B cell (primary cell): Measurements from ENCODE around the gene PLN. TPM values are rescaled to one million over a fixed set of nuclear protein-coding genes. Genes with fewer than 3 reads are reported as not detected.
A peak's percentile ranks its signal among the peaks of the same experiment; 100 is the strongest.

Experiments used
- ATAC-seq: fragments of 200-7000 bp; cut with Tn5 transposase; one replicate; pipeline ENCODE4 v1.10.0; 2021; ENCODE audit warnings: low read depth, mild to moderate bottlenecking, moderate number of reproducible peaks, moderate library complexity
- CTCF ChIA-PET: fragments of 350-600 bp; sonication (Branson Sonifier 250); formaldehyde crosslinking; loops from one replicate; lab custom pipeline; 2021; ENCODE audit warnings: antibody characterized with exemption, inconsistent platforms; lab: Charles Lee
- POLR2A ChIA-PET: fragments of 350-600 bp; sonication (Branson Sonifier 250); formaldehyde crosslinking; loops from one replicate; lab custom pipeline; 2021; ENCODE audit warnings: antibody characterized with exemption; lab: Charles Lee
- DNase-seq: peaks from one replicate; pipeline ENCODE4 v3.0.0; 2013
- H2AFZ ChIP-seq: 2 replicates; pipeline ENCODE4 v1.6.1; 2012; ENCODE audit warnings: mild to moderate bottlenecking, low read depth, low read length; ENCODE audit not compliant: insufficient read depth, poor library complexity, severe bottlenecking
- H3K27ac ChIP-seq, 2 donors: 1 replicate in 1 of 2; 2 replicates in 1 of 2; pipeline ENCODE4 v1.5.1; 2012 to 2013; ENCODE audit warnings: low read length in 2 of 2, mild to moderate bottlenecking in 2 of 2, moderate library complexity in 1 of 2
- H3K27me3 ChIP-seq, 4 experiments: fragments of 200-600 bp in 1 of 4; sonication (generic) in 1 of 4; replicated peaks in 1 of 4; 1 replicate in 2 of 4; 2 replicates in 2 of 4; pipeline versions ENCODE4 v1.6.1 to v1.7.0; 2013 to 2016; ENCODE audit warnings: low read length in 3 of 4, mild to moderate bottlenecking in 2 of 4, mixed read lengths in 1 of 4, moderate library complexity in 1 of 4; ENCODE audit not compliant: insufficient read depth in 4 of 4, control insufficient read depth in 3 of 4; ENCODE audit errors: control extremely low read depth in 1 of 4
- H3K36me3 ChIP-seq, 2 experiments: replicated peaks in 1 of 2; 1 replicate in 1 of 2; 2 replicates in 1 of 2; pipeline versions ENCODE4 v1.6.1 to v1.7.1; 2013; ENCODE audit warnings: low read length in 1 of 2; ENCODE audit not compliant: insufficient read depth in 2 of 2, control insufficient read depth in 1 of 2; ENCODE audit errors: control extremely low read depth in 1 of 2, extremely low read depth in 1 of 2
- H3K4me1 ChIP-seq, 2 donors: fragments of 200-600 bp in 1 of 2; sonication (generic) in 1 of 2; 1 replicate in 1 of 2; 2 replicates in 1 of 2; pipeline versions ENCODE4 v1.5.1 to v1.6.1; 2013 to 2017; ENCODE audit warnings: low read length in 2 of 2; ENCODE audit not compliant: control insufficient read depth in 2 of 2, insufficient read depth in 2 of 2
- H3K4me2 ChIP-seq: replicated peaks from 2 replicates; pipeline ENCODE3; 2012; ENCODE audit warnings: mild to moderate bottlenecking, low read depth, low read length; ENCODE audit not compliant: poor library complexity, severe bottlenecking
- H3K4me3 ChIP-seq, 5 experiments: fragments of 200-600 bp in 1 of 5; sonication (generic) in 1 of 5; 1 replicate in 3 of 5; 2 replicates in 2 of 5; pipeline versions ENCODE4 v1.5.1 to v1.7.0; 2011 to 2016; ENCODE audit warnings: low read length in 4 of 5, mild to moderate bottlenecking in 4 of 5, low read depth in 2 of 5, control low read depth in 1 of 5, moderate library complexity in 1 of 5; ENCODE audit not compliant: insufficient read depth in 1 of 5; ENCODE audit errors: control extremely low read depth in 1 of 5, extremely low read depth in 1 of 5
- H3K79me2 ChIP-seq: fragments of 200-600 bp; sonication (generic); one replicate; pipeline ENCODE4 v1.6.0; 2016; ENCODE audit warnings: low read length; ENCODE audit not compliant: control insufficient read depth, insufficient read depth
- H3K9ac ChIP-seq: fragments of 200-600 bp; sonication (generic); 2 replicates; pipeline ENCODE4 v1.6.1; 2017; ENCODE audit warnings: mild to moderate bottlenecking, low read length, moderate library complexity
- H3K9me3 ChIP-seq, 3 donors: one replicate each; pipeline versions ENCODE4 v1.6.1 to v1.7.1; 2013; ENCODE audit warnings: low read length in 2 of 3; ENCODE audit not compliant: control insufficient read depth in 2 of 3, insufficient read depth in 1 of 3; ENCODE audit errors: control extremely low read depth in 1 of 3
- H4K20me1 ChIP-seq: 2 replicates; pipeline ENCODE4 v1.6.0; 2012; ENCODE audit warnings: mild to moderate bottlenecking, low read length; ENCODE audit not compliant: insufficient read depth, control insufficient read depth, poor library complexity, severe bottlenecking
- H3K27ac Mint-ChIP-seq: one replicate; pipeline ENCODE4 v1.8.0; 2021; ENCODE audit warnings: mixed read lengths
- H3K27me3 Mint-ChIP-seq: one replicate; pipeline ENCODE4 v1.8.0; 2021; ENCODE audit warnings: mixed read lengths
- H3K4me1 Mint-ChIP-seq: one replicate; pipeline ENCODE4 v1.8.0; 2021; ENCODE audit warnings: mixed read lengths
- H3K4me3 Mint-ChIP-seq: one replicate; pipeline ENCODE4 v1.8.0; 2021; ENCODE audit warnings: mixed read lengths
- H3K9me3 Mint-ChIP-seq: one replicate; pipeline ENCODE4 v1.8.0; 2022; ENCODE audit warnings: mixed read lengths; ENCODE audit not compliant: insufficient read depth
- EZH2 ChIP-seq: IDR thresholded peaks from 2 replicates; pipeline ENCODE4 v1.6.1; 2012; ENCODE audit warnings: borderline replicate concordance, low read depth, mild to moderate bottlenecking, moderate library complexity, low read length; ENCODE audit not compliant: insufficient read depth, poor library complexity, severe bottlenecking
- WGBS: methylation state at CpG from one replicate; pipeline ENCODE4 v1.1.5; 2013; ENCODE audit warnings: missing lambda C conversion rate; ENCODE audit not compliant: insufficient coverage; 5-methylcytosine and 5-hydroxymethylcytosine counted together
- intact Hi-C: fragments of 100-400 bp; cut with micrococcal nuclease; formaldehyde crosslinking; loops from one replicate; pipeline ENCODE4 v1.10.0; 2022
- polyA plus RNA-seq: library from polyadenylated mRNA; depleted of rRNA; stranded (reverse); fragments of >200 nt; gene quantifications from 2 replicates; pipeline ENCODE4 v1.2.3, GENCODE V29; 2012
- total RNA-seq, 2 donors: library from RNA; stranded (reverse); fragments of 120-200 nt in 1 of 2; gene quantifications; 1 replicate in 1 of 2; 2 replicates in 1 of 2; pipeline versions ENCODE4 v1.2.3 to v1.2.4, GENCODE V29; 2013 to 2022
- TF ChIP-seq, protein P1 (sequence below): fragments of 200-600 bp; IDR thresholded peaks from one replicate; pipeline ENCODE4 v1.8.0; 2022; ENCODE audit warnings: antibody characterized with exemption, mild to moderate bottlenecking

The PLN gene
- total and polyA plus RNA-seq, 2 donors (not counting 1 experiment from before 2014, with no cell fraction given) = not detected

DNA sequence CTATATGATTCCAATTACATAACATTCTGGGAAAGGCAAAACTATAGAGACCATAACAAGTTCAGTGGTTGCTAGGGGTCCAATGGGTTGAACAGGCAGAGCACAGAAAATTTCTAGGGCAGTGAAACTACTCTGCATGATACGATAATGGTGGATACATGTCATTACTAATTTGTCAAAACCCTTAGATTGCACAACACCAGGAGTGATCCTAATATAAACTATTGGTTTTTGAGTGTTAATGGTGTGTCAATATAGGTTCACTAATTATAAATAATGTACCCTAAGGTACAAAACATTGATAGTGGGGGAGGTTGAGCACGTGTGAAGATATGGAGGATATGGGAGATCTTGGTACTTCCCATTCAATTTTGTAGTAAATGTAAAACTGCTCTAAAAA lies 42.4 kb upstream of the PLN start:
- Histone ChIP-seq H3K4me2 (no peak overlapping the region), H4K20me1 (no peaks in the 10 kb centered on the region), H2AFZ (no peak overlapping the region), H3K27me3 (no peaks in the 10 kb centered on the region), H3K27ac (no peak overlapping the region), H3K9ac (no peak overlapping the region), H3K9me3 (peaks cover 0 to 4% (median 0%) of the 10 kb centered on the region in 3 donors), H3K4me1 (no peaks in the 10 kb centered on the region), H3K79me2 (no peaks in the 10 kb centered on the region), H3K36me3 (peaks cover 2 to 30% of the 10 kb centered on the region in 2 experiments), H3K4me3 (no peak overlapping the region)
- WGBS = no CpG with 5 or more reads among the region's 2 CpGs
- intact Hi-C loops = no loop called here
- H3K4me3 Mint-ChIP-seq = no peak overlapping the region
- DNase-seq (no peak), ATAC-seq (no peak)
- H3K27ac Mint-ChIP-seq = no peak overlapping the region
- CTCF ChIA-PET = no interaction called here
- TF ChIP-seq, protein P1, sequence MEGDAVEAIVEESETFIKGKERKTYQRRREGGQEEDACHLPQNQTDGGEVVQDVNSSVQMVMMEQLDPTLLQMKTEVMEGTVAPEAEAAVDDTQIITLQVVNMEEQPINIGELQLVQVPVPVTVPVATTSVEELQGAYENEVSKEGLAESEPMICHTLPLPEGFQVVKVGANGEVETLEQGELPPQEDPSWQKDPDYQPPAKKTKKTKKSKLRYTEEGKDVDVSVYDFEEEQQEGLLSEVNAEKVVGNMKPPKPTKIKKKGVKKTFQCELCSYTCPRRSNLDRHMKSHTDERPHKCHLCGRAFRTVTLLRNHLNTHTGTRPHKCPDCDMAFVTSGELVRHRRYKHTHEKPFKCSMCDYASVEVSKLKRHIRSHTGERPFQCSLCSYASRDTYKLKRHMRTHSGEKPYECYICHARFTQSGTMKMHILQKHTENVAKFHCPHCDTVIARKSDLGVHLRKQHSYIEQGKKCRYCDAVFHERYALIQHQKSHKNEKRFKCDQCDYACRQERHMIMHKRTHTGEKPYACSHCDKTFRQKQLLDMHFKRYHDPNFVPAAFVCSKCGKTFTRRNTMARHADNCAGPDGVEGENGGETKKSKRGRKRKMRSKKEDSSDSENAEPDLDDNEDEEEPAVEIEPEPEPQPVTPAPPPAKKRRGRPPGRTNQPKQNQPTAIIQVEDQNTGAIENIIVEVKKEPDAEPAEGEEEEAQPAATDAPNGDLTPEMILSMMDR = no peak
- TF ChIP-seq EZH2 = no peak
- no peaks in the 10 kb centered on the region for H3K27me3 Mint-ChIP-seq
- POLR2A ChIA-PET = no interaction called here
- H3K4me1 Mint-ChIP-seq = peaks cover 2% of the 10 kb centered on the region
- peaks cover under 1% of the 10 kb centered on the region for H3K9me3 Mint-ChIP-seq

DNA sequence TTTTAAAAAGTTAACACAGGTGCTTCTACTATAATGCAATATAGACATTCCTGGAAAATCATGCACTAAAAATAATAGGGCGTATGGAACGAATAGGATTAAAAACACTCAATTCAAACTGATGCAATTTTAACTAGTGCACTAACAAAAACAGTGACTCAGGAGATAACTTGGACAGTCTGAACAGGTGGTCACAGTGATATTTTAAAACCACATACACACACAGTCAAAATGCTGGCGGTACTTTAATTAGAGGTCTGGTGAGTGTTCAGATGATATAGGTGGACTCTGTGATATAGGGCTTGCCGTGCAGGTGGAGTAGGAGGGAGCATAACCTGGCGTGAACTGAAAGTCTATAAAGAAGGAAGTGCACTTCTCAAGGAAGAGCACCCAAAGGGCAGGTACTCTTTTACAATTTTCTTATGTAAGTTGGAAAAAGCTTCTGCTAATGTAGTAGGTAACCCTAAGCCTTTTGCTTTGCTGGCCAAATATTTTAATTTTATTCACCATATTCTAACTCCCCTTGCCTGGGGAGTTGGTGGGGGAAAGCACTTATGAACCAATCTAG lies 41.9 kb upstream of the PLN start:
- no peak for DNase-seq
- no peak for ATAC-seq
- Histone ChIP-seq H3K9me3 (peaks cover 0 to under 1% (median 0%) of the 10 kb centered on the region in 3 donors), H3K4me1 (no peaks in the 10 kb centered on the region), H3K27ac (no peak overlapping the region), H3K4me3 (no peak overlapping the region), H4K20me1 (no peaks in the 10 kb centered on the region), H3K36me3 (peaks cover 4 to 25% of the 10 kb centered on the region in 2 experiments), H3K79me2 (no peaks in the 10 kb centered on the region), H3K4me2 (no peak overlapping the region), H3K9ac (no peak overlapping the region), H3K27me3 (no peaks in the 10 kb centered on the region), H2AFZ (no peak overlapping the region)
- peaks cover 2% of the 10 kb centered on the region for H3K4me1 Mint-ChIP-seq
- no peaks in the 10 kb centered on the region for H3K9me3 Mint-ChIP-seq
- intact Hi-C loops = no loop called here
- peak overlapping the region; percentile 54 for H3K27ac Mint-ChIP-seq
- no peak overlapping the region for H3K4me3 Mint-ChIP-seq
- TF ChIP-seq, protein P1 = no peak
- TF ChIP-seq EZH2 = no peak
- POLR2A ChIA-PET = no interaction called here
- CTCF ChIA-PET = no interaction called here
- H3K27me3 Mint-ChIP-seq = no peaks in the 10 kb centered on the region
- WGBS = 80% methylated on average over 1 of the region's 5 CpGs
